Pulmonary artery endothelial cell (primary cell): ENCODE measurements around the gene FAM43A. TPM values are rescaled to one million over a fixed set of nuclear protein-coding genes. Genes with fewer than 3 reads are reported as not detected.

Source experiments
- DNase-seq: peaks from one replicate; pipeline ENCODE4 v3.0.0-alpha.2; 2011; ENCODE audit warnings: low read depth, low spot score
- total RNA-seq: library from RNA; depleted of rRNA; stranded (reverse); fragments of >200 nt; gene quantifications from 2 replicates; pipeline ENCODE4 v1.2.3, GENCODE V29; 2014

Gene FAM43A
- total RNA-seq, 1 donor from 2014 or later = 170 TPM

GRCh38 chr3:194675081-194675640 is 10.5 kb upstream of the FAM43A start:
- DNase-seq = no peak

DNA sequence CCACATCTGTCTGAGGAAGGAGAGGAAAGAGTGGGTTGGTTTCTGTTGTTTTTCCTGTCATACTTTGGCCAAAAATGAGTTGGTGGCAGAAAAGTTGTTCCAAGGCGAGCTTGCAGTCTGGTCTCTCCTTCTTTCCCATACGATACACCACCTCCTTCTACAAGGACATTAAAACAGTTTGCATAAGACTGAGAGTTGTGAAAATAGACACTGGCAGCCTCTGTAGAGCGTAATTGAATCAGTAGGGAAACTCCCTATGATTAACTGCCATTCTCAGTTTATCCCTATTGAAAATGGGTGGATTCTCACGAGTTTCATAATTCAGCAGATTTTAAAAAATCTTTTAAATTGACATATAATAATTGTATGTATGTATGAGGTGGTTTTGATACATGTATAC is 10.0 kb upstream of the FAM43A start:
- no peak for DNase-seq

DNA sequence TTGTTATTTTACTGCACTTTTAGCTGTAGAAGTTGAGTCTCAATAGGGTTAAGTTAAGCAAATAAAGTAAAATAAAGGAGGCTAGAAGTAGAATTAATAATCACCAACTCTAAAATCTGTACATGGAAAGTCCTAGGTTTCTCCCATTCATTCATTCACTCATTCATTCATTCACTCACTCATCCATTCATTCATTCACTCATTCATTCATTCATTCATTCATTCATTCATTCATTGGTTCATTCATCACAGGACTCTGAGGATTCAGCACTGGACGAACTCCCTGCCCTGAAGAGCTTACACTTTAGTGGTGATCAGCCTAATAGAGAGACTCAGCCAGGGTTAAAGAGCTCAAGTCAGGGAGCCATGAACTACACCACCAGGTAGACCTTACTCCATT is 9.2 kb upstream of the FAM43A start:
- no peak for DNase-seq

- DNase-seq = no peak
These were observed 4.6 kb upstream of the FAM43A start for GRCh38 chr3:194680888-194681615.

- no peak for DNase-seq
These were observed 3.4 kb upstream of the FAM43A start for GRCh38 chr3:194682189-194682693.

- DNase-seq = no peak
These were observed 2.9 kb upstream of the FAM43A start for GRCh38 chr3:194682694-194683310.

DNA sequence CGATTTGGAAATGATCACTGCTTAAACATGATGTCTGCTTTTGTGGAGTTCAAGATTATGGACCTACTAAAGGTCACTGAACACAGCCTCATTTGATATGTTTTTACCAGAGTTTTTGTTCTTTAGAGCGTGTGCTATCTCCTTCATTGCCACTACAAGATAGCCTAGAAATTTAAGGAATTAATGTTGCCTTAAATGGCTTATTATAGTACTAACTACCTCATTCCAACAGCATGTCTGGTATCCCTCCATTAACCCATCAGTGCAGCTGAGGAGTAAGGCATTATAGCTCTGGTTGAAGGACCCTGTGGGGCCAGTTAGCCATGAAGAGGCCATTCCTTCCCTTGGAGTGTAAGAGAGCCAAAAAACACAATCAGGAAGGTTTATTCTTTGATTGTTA is 2.3 kb upstream of the FAM43A start:
- no peak for DNase-seq

GRCh38 chr3:194685065-194685717 is 492 bp upstream of the FAM43A start:
- DNase-seq = no peak

GRCh38 chr3:194686414-194686815 is 732 bp downstream of the FAM43A start:
- no peak for DNase-seq

- DNase-seq = no peak
These were observed 1.3 kb downstream of the FAM43A start for GRCh38 chr3:194686816-194687637.

GRCh38 chr3:194687638-194688199 is 2.0 kb downstream of the FAM43A start:
- no peak for DNase-seq

DNA sequence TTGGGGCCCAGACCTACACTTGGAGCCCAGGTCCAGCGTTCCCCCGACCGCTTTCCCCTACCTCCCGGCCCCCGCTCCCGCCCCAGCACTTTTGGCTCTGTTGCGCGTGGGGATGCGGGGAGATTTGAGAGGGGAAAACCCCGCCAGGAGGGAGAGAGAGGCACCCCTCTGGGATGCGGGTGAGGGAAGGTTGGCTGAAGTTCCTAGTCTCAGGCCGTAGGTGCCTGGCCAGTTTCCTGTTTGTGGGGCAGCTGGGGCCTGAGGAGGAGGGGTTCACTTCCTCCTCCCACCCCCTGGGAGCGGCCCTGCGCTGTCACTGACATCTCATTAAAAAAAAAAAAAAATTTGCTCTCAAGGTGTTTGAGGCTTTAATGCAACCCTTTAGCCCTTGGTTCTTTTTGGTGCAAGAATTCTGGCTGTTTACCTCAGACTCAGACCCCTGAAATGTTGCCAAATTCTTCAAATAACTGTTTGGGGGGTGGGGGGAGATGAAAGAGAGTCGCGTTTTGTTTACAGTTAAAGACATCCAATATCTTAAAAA is 2.6 kb downstream of the FAM43A start:
- no peak for DNase-seq

DNA sequence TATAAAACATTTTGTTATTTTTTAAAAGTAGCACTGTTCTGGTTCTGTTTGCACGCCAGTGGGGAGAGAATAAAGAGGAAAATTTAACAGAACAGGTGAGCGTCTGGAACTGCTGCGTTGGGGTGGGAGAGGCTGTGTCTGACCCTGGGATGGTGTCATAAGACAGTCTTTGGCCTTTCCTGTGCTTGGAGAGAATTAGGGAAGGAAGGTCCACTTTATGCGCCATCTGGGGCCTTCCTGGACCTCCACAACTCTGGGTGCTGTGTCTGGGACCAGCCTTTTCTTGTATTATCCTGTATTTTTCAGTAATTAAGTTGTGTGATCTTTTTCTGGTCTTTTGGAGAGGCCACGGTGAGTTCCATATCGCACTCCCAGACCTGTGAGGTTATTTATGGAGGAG is 3.3 kb downstream of the FAM43A start:
- DNase-seq = no peak

DNA sequence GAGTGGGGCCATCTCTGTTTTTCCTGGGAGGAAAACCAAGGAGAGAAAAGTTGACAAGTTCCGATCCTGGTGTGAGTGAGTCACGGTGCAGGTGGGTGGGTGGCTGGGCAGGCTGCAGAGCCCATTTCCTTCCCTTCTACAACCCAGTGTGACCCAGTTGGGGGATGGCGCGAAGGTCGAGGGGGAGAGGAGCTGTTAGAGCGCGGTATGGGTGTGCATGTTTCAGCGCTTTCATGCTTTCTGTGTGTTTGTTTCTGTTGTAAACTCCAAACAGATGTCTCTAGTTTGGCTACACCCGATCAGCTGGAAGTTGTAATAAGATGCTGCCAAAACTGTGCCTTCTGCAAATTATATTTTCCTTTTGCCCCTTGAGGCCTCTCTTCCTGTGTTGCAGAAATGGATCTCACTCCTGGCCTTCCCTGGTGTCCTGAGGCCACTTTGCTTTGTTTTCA is 3.8 kb downstream of the FAM43A start:
- no peak for DNase-seq

- no peak for DNase-seq
These were observed 5.1 kb downstream of the FAM43A start for GRCh38 chr3:194690501-194691372.

GRCh38 chr3:194691481-194692283 is 6.0 kb downstream of the FAM43A start:
- no peak for DNase-seq

DNA sequence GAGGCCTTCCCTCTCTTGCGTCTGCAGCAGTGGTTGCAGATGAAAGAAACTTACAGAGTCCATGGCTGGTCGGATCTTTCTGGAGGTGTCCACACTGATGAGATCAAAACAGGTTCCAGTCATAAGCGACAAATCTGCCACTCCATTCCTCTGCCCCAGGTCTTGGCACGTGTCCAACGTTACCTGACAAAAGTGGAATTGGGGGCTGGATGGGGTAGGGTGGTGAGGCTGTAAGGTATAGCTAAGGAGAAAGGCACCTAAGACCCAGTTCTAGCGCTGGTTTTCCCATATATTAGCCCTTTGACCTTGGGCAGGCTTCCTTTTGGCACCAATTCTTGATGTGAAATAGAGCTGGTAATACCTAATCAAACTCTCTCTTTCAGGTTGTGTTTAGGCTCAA is 11.0 kb downstream of the FAM43A start:
- no peak for DNase-seq

- no peak for DNase-seq
These were observed 16.9 kb downstream of the FAM43A start for GRCh38 chr3:194702545-194702944.

DNA sequence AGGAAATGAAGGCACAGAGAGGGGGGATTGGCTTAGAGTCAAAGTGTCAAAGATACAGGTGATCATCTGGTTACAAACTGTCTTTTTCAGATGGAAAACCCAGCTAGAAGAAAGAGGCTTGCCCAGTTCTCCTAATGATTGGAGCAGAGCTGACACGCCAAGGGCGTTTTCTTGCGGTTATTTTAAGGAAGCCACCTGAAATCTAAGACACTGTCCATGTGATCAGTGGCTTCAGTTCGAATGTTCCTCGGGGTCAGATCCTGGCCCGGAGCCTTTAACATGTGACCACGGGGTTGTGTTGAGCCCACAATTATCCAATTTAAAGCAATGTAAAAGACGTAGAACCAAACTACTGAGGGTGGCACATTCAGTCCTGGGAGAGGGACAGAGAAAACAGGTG is 19.5 kb downstream of the FAM43A start:
- no peak for DNase-seq
